ENCODE measurements around the gene PKD2.

The PKD2 gene

DNA sequence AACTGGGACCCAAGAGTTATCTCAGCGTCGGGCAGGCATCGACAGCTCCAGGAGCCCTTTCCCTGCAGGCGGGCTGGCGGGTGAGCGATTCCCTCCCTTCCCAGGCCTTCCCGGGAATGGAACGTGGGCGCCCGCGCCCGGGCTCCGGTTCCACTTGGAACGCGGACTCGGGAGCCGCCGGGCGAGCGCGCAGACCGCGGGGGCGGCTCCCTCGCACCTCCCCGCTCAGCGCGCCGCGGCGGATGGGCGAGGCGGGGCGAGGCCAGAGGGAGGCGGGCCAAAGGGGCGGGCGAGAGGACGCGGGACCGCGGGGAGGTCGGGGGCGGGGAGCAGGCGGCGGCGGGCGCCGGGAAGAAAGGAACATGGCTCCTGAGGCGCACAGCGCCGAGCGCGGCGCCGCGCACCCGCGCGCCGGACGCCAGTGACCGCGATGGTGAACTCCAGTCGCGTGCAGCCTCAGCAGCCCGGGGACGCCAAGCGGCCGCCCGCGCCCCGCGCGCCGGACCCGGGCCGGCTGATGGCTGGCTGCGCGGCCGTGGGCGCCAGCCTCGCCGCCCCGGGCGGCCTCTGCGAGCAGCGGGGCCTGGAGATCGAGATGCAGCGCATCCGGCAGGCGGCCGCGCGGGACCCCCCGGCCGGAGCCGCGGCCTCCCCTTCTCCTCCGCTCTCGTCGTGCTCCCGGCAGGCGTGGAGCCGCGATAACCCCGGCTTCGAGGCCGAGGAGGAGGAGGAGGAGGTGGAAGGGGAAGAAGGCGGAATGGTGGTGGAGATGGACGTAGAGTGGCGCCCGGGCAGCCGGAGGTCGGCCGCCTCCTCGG, at the start of gene PKD2:
TSS of gene PKD2 (plus strand) at position 332 of the 818 bp plus-strand sequence. CDS start at position 431, 99 bp downstream.
- peak; percentile 76 to 83 for DNase-seq

DNA sequence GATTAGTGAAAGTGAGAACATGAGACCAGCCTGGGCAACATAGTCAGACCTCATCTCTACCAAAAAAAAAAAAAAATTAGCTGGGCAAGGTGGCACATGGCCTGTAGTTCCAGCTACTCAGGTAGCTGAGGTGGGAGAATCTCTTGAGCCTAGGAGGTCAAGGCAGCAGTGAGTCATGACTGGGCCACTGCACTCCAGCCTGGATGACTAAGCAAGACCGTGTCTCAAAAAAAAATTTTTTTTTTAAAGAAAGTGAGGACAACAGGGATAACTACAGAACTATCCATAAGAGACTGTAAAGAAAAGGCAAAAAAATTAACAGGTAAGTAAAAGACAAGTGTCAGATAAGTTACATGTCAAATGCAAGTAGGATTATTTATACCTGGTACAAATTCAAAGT, 45.4 kb upstream of the PKD2 start:
- no peak for DNase-seq

DNA sequence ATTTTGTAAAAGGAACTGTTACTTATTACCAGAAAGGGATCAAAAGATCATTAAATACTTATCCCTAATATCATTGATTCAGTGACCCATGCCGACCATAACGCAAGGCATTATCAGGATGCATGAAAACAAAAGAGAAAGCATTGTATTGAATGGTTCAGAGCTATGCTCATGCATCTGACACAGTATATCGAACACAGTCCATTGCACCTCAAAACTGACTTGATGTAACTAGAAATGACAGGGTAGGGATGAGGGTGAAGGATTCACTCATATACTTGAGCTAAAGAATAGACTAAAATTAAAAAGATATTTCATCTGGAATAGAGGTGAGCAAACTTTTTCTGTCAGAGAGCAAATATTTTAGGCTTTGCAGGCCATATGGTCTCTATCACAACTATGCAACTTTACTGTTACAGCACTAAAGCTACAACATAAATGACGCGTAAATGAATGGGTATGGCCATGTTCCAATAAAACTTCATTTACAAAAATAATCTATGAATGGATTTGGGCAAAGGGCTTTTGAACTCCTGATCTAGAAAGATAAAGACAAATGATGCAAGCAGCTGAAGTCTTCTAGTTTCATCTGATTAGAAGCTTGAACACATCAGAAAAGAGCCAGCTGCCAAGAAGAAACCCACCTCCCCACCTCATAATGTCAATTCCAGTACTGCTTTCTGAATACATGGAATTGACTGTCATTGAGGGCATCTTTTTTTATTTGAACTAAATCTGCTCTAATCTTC, 44.9 kb upstream of the PKD2 start:
- no peak for DNase-seq

DNA sequence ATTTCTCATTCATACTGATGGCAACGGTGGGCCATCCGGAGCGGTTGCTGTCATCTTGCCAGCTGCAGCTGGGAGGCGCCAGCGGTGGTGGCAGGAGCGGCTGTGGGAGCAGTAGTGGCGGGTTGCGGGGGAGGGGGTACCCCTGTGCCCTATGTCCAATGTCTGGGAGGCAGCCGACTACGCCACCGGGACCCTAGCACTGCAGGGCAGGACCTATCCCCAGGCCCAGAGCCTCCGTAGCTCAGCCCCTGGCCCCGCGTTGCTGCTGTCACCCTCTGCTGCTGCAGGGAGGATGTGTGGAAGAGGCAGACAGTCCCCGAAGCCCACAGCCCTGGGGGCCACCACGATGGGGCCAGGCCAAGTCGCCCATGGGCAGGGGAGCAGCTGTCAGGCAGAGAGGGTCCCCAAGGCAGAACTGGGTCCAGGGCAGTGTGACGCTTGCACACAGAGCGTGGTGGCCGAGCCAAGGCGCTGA, 41.9 kb upstream of the PKD2 start:
- no peak for DNase-seq

DNA sequence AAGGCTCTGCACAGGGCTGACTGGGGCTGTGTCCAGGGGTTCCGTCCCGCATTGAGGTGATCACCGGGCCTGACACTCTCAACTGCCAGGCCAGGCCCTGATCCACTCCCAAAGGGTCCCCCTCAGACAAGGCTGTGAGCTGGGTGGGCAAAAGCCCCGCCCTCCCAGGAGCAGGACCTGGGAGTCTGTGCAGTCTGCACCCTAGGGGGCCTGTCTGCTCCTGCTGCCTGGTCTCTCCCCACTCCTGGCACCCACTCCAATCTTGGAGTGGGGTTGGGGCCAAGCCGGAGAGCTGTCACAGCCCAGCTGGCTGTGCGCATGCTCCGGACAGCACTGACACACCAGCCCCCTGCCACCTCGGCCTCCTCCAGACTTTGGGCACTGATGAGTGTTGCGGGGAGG, 41.3 kb upstream of the PKD2 start:
- DNase-seq, result no peak

DNA sequence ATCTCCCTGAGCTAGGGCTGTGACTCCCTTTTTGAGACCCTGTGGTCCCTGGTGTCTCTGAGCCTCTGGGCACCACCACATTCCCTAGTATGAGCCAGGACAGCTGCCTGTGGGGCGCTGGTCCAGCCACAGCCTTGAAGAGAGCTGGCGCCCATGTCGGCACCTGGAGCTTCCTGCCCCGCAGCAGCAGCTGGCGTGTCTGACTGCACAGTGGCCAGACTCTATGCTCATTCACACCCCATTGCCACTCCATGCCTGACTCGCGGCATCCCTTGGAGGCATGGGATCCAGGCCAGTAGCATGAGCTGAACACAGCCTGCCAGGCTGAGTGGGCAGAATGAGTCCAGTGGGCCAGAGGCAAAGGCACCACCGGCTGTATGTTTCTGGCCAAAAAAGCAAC, 40.2 kb upstream of the PKD2 start:
- DNase-seq, result no peak

DNA sequence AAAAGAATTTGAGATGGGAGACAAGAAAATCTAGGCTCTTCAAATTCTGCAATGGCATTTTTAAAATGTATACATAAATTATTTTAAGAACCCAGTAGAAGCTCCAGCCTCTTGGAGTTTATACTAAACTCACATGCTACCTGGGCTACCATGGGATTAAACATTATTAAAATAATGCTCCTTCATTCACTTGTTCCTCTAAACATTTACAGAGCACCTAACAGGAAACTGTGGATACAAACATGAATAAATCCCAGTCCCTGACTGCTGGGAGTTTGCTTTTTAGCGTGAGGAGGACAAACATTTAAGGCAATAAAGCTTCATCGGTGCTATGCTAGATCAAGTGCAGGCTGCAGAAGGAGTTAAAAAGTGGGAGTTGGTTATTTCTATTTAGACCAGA, 37.3 kb upstream of the PKD2 start:
- no peak for DNase-seq

DNA sequence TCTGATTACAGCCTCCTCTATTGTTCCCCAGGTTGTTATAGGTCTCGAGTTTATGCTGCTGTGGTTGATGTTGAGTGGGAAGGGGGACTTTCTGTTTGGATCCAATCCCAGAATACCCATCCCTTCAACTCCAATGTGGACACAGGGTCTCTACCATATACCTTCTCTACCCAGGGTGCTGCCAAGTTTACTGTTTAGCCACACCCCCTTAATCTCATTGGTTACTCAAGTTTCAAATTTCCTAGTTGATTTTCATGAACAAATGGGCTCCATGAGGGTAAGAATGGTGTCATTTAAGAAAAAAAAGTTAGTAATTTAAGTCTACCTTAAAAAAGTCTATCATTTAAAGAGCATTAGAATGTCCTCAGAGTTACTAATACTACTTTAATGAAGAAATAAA, 35.6 kb upstream of the PKD2 start:
- DNase-seq, result no peak

DNA sequence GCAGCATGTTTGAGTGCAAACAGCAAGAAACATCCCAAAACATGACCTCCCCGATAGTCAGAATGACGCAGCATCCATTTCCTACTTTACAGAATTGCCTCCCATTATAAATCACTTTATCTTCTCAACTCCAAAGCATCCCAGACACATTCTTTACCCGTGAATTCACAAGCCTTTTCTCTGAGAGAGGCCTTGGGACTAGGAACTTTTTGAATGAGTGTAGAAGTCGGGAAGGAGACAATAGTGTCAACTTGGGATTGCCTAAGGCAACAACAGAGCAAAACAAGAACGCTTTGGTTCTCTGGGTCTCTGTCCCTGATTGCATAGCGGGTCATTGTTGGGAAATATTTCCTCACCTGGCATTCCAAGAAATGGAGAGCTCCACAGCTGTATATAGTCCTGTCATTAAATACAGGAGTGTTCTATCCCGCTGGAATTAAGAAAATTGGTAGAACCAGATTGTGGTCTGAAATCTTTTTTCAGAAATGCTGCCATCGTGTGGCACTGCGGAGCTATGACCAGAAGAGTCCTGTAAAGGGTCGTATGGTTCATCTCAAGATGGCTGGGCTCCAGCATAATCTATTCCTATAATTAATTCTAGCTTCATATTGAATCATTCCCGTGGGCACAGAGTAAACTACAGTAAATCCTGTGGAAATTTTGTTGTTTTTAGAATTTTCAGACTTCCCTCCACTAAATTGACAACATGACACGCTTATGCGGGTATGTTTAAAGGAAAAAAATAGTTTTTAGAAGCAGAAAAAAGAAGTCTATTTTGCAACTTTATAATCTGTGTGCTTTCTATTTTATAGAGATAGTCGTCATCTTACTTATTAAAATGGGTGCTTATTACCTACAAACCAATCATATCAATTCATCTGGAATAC, 33.9 kb upstream of the PKD2 start:
- peak; percentile 15 to 27 for DNase-seq

DNA sequence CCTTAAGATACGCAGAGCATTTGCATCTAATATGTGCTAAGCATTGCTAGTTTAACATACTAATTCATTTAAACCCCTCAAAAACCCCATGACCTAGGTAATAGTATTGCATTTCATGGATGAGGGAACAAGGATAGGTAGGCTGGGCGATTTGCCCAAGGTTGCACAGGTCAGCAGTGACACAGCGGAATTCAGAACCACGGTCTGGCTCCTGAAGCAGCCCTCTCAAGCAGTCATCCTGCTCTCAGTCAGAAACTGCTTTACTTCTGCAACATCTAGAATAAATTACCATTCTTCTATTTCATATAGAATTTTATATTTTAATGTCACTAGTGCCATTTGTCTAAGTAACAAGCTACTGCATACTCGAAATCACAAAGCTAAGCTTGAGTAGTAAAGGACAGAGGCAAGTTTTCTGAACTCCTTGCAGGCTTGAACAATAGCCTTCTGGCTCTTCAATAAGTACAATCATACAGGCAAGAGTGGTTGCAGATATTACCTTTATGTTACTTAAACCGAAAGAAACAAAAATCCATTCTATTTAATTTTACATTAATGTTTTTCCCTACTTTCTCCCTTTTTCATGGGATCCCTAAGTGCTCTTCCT, 32.5 kb upstream of the PKD2 start:
- no peak for DNase-seq

DNA sequence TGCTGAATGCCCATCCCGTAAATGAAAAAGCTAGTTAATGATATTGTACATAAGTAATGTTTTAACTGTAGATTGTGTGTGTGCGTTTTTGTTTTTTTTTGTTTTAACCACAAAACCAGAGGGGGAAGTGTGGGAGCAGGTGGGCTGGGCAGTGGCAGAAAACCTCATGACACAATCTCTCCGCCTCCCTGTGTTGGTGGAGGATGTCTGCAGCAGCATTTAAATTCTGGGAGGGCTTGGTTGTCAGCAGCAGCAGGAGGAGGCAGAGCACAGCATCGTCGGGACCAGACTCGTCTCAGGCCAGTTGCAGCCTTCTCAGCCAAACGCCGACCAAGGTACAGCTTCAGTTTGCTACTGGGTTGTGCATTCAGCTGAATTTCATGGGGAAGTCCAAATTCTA, 32.0 kb upstream of the PKD2 start, which contains the start of gene SPP1:
TSS of gene SPP1 (plus strand) at position 249 of the 400 bp plus-strand sequence. CDS start 1,182 bp downstream, outside the sequence.
- DNase-seq, result peak in 1 of 2 experiments; percentile 33

DNA sequence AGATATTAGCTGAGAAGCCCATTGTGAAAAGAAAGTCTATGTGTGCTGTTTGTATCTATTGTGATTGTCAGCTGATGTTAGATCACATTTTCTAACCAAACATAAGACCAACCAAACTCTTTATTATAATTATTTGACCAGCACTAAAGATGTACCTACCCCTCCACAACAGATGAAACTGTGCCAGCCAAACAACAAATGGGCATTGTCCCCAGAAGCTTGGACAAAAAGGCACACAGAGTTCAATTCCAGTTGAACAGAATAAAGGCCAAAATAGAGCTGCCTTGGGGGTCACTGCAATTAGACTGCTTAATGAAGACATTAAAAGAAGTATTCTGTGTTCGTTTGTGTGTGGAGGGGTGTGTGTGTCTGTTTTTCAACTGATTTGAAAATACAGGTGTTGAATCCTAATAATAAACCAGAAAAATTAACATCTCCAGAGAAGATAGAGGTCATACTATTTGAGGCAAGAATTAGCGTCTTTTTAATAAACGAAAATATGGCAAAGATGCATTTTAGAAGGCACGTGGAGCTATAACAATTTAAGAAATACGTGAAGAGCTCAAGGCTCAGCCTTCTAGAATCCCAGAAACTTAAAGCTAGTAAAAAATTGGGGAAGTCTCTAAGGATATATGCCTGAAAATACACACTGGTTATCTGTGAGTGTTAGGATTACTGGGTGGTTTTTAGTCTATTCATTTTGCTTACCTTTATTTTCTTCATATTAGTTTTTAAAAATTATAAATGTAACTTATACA, 29.7 kb upstream of the PKD2 start:
- no peak for DNase-seq

DNA sequence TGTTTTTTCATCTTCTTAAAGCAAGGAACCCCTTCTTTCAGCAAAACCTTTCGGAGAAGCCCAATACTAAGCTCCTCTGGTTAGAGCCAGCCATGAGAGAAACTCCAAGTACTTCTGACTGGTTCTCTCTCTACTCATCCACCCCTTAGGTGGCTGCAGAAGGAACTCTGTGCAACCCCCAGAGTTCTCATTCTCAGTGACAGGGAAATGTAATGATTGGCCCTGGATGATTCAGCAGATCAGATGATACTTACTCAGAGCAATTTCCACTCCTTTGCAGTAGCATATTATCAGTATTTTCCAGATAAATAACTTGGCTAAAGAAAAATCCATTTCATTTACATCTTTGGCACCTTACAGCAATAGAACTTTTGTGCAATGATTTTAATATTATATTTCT, 28.8 kb upstream of the PKD2 start:
- DNase-seq, result no peak

DNA sequence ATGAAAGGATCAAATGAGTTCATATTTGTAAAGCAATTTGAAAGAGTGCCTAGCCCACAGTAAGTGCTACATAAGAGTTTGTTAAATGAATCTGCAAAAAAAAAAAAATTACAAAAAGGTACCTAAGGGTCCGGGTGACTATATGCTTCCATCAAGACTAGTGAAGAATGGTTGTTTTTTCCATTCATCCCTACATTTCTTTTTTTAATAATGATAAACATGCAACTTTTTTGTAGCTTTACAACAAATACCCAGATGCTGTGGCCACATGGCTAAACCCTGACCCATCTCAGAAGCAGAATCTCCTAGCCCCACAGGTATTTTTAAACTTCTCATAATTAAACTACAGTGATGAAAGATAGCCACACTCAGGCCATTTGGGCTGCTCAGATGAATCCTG, 27.6 kb upstream of the PKD2 start:
- DNase-seq, result no peak

DNA sequence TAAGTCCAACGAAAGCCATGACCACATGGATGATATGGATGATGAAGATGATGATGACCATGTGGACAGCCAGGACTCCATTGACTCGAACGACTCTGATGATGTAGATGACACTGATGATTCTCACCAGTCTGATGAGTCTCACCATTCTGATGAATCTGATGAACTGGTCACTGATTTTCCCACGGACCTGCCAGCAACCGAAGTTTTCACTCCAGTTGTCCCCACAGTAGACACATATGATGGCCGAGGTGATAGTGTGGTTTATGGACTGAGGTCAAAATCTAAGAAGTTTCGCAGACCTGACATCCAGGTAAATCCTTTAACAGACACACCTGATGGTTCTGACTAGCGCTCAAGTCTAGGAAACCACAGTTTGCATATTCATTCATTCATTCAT, 25.9 kb upstream of the PKD2 start:
- no peak for DNase-seq

DNA sequence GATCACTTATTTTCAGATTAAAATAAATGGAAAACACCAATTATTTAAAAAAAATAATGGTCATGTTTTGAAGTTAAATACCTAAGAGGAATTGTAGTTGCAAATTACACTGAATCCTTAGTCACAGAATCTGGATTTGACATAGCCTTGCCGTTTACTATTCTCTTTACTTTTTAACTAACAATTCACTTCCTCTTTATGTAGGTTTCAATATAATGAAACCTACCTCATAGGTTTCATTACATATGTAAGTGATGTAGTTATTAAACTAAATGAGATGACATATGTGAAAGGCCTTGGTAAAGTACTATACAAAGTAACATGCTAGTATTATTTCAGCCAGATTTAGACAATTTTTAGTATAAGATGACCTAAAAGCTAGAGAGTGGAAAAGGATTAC, 25.4 kb upstream of the PKD2 start:
- no peak for DNase-seq

DNA sequence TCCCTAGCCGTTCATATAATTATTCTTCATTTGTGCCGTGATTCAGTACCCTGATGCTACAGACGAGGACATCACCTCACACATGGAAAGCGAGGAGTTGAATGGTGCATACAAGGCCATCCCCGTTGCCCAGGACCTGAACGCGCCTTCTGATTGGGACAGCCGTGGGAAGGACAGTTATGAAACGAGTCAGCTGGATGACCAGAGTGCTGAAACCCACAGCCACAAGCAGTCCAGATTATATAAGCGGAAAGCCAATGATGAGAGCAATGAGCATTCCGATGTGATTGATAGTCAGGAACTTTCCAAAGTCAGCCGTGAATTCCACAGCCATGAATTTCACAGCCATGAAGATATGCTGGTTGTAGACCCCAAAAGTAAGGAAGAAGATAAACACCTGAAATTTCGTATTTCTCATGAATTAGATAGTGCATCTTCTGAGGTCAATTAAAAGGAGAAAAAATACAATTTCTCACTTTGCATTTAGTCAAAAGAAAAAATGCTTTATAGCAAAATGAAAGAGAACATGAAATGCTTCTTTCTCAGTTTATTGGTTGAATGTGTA, 24.9 kb upstream of the PKD2 start:
- no peak for DNase-seq

DNA sequence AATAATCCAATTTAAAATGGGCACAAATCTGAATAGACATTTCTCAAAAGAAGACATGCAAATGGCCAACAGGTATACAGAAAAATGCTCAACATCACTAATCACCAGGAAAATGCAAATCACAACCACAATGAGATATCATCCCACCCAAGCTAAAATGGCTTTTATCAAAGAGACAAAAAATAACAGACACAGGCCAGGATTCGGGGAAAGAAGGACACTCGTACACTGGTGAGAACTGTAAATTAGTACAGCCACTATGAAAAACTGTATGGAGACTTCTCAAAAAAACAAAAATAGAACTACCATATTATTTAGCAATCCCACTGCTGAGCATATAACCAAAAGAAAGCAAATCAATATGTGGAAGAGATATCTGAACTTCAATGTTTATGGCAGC, 23.4 kb upstream of the PKD2 start:
- DNase-seq, result no peak

DNA sequence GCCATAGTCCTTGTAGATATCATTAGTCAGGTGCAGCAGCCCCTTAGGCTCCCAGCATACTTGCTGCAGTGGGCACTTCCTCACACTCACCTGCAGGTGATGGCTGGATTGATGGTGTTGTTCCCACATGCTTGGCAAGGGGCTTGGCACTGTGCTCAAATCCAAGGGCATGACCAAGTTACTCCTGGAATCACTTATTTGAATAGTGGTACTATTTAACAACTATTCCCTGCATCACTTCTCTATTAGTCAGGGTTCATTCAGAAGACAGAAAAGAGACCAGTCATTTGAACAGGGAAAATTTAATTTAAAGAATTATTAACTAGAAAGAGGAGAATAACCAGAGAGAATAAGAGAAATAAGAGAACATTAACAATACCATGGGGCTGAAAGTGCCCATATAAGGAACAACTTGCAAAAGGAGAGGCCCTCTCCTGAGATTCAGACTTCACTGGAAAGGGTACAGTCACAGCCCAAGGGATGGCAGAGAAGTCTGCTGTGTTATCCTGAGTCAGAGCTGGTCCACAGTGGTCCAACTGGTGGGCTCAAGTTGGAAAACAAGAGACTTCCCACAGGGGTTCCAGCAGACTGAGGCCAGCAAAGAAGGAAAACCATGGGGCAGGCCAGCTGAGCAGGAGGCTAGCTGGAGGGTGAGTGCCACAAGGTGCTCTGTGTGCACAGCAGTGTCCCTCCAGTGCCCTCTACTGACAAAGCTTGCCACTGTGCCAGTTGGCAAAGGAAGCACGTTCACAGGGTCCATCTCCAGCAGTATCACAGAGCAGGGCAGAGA, 22.1 kb upstream of the PKD2 start:
- DNase-seq, result peak; percentile 27 to 31

DNA sequence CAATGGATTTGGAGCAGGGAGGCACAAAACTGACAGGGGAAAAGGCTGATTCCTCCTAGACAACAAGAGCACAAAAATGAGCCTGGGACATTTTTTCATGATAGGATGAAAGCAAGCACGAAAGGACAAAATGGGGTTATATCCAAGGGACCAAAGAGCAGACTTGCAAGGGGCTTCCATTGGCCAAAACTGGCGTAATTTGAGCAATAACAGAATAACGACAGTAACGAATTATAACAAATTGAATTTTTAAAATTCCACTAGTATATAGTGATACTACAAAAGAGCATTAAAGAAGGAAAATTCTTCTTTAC, 21.6 kb upstream of the PKD2 start:
- no peak for DNase-seq

DNA sequence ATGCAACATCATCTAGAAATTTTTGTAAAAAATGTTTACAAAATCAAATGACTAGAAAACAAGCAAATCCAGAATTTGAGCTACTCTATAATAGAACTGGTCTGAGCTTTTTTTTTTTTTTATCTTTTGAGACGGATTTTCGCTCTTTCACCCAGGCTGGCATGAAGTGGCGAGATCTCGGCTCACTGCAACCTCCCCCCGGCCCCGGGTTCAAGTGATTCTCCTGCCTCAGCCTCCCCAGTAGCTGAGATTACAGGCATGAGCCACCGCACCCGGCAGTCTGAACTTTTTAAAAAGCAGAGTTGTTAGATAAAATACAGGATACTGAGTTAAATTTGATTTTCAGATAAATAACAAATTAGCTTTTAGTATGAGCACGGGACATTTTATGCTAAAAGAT, 20.9 kb upstream of the PKD2 start:
- no peak for DNase-seq
